GM12878 (cell line): Measurements from ENCODE around the gene CEND1. TPM values are rescaled to one million over a fixed set of nuclear protein-coding genes. Genes with fewer than 3 reads are reported as not detected.

Experiments
- ATAC-seq: fragments of 200-7000 bp; cut with Tn5 transposase; 3 replicates; pipeline ENCODE4 v1.9.1; 2020; ENCODE audit warnings: mild to moderate bottlenecking, moderate library complexity
- BruUV-seq: library from RNA; stranded (reverse); fragments of 400-500 nt; replicated peaks from 2 replicates; lab custom pipeline; 2021; lab: Mats Ljungman, UMichigan
- CTCF ChIA-PET: fragments of 300-600 bp; sonication (Branson Sonifier 250); formaldehyde crosslinking; extraction: SDS; loops from one replicate; lab custom pipeline; 2021; ENCODE audit warnings: inconsistent platforms; lab: Yijun Ruan, JAX
- POLR2A ChIA-PET: fragments of 350-600 bp; formaldehyde crosslinking; extraction: SDS; loops from one replicate; lab custom pipeline; 2021; ENCODE audit warnings: inconsistent platforms; lab: Charles Lee
- RAD21 ChIA-PET: fragments of 300-600 bp; sonication (Branson Sonifier 250); formaldehyde crosslinking; loops from one replicate; lab custom pipeline; 2023; ENCODE audit warnings: antibody characterized with exemption; ENCODE audit not compliant: unreplicated experiment; lab: Charles Lee
- SMC1A ChIA-PET: fragments of 300-600 bp; sonication (Branson Sonifier 250); formaldehyde crosslinking; loops from one replicate; lab custom pipeline; 2023; ENCODE audit not compliant: unreplicated experiment, uncharacterized antibody; lab: Charles Lee
- DNase-seq: peaks from one replicate; pipeline ENCODE4 v3.0.0-alpha.2; 2011; ENCODE audit warnings: low read depth, low spot score
- FAIRE-seq: peaks from 3 replicates; lab custom pipeline; 2011; peaks lifted over from hg19 to GRCh38; lab: Jason Lieb, UNC
- H2AFZ ChIP-seq: 2 replicates; pipeline ENCODE4 v1.6.0; 2011; ENCODE audit warnings: low read depth, low read length, control low read depth; ENCODE audit not compliant: control insufficient read depth
- H3K27ac ChIP-seq: 2 replicates; pipeline ENCODE4 v1.5.1; 2011; ENCODE audit warnings: control low read depth; ENCODE audit not compliant: control insufficient read depth, insufficient read depth
- H3K27me3 ChIP-seq, 2 experiments: replicated peaks in 1 of 2; 2 replicates each; pipeline versions ENCODE4 v1.6.0 to v1.6.1; 2011; ENCODE audit warnings: low read length in 1 of 2; ENCODE audit not compliant: control insufficient read depth in 2 of 2, insufficient read depth in 2 of 2
- H3K36me3 ChIP-seq, 2 experiments: 2 replicates each; pipeline ENCODE4 v1.5.1; 2011; ENCODE audit warnings: low read length in 1 of 2; ENCODE audit not compliant: control insufficient read depth in 2 of 2, insufficient read depth in 2 of 2
- H3K4me1 ChIP-seq: 2 replicates; pipeline ENCODE4 v1.6.1; 2011; ENCODE audit warnings: mild to moderate bottlenecking, low read length, moderate library complexity, mixed read lengths; ENCODE audit not compliant: control insufficient read depth, insufficient read depth
- H3K4me2 ChIP-seq: 2 replicates; pipeline ENCODE4 v1.6.0; 2011; ENCODE audit warnings: control low read depth; ENCODE audit not compliant: control insufficient read depth, insufficient read depth
- H3K4me3 ChIP-seq: fragments of 200-600 bp; sonication (generic); 2 replicates; pipeline ENCODE4 v1.5.1; 2016
- H3K79me2 ChIP-seq: 2 replicates; pipeline ENCODE4 v1.6.0; 2011; ENCODE audit warnings: low read length; ENCODE audit not compliant: control insufficient read depth, insufficient read depth
- H3K9ac ChIP-seq: 2 replicates; pipeline ENCODE4 v1.8.0; 2011; ENCODE audit warnings: low read length, control low read depth, mixed read lengths; ENCODE audit not compliant: control insufficient read depth, insufficient read depth
- H3K9me3 ChIP-seq: replicated peaks from 3 replicates; pipeline ENCODE4 v1.5.1; 2011; ENCODE audit warnings: mild to moderate bottlenecking, low read length; ENCODE audit not compliant: control insufficient read depth, insufficient read depth
- H4K20me1 ChIP-seq: 2 replicates; pipeline ENCODE4 v1.6.0; 2011; ENCODE audit not compliant: control insufficient read depth, insufficient read depth
- BACH1 ChIP-seq: fragments of 450-650 bp; IDR thresholded peaks from 2 replicates; pipeline ENCODE4 v1.6.1; 2017; ENCODE audit warnings: mild to moderate bottlenecking, borderline replicate concordance
- EED ChIP-seq: sonication (generic); IDR thresholded peaks from 2 replicates; pipeline ENCODE4 v1.6.1; 2016; ENCODE audit warnings: antibody characterized with exemption, low read depth
- ESRRA ChIP-seq: IDR thresholded peaks from 2 replicates; pipeline ENCODE4 v1.6.1; 2012; ENCODE audit warnings: mild to moderate bottlenecking, low read length, improper control_type of control experiment
- MAX ChIP-seq: IDR thresholded peaks from 2 replicates; pipeline ENCODE4 v1.6.1; 2012; ENCODE audit warnings: low read depth, low read length, improper control_type of control experiment
- MYB ChIP-seq: fragments of 150-350 bp; IDR thresholded peaks from 2 replicates; pipeline ENCODE4 v1.6.1; 2014; ENCODE audit warnings: mild to moderate bottlenecking, low read depth, low read length, borderline replicate concordance
- MYC ChIP-seq: IDR thresholded peaks from 2 replicates; pipeline ENCODE4 v1.6.1; 2011; ENCODE audit warnings: mild to moderate bottlenecking, low read length, moderate library complexity, inconsistent platforms; ENCODE audit not compliant: insufficient read depth, insufficient replicate concordance, insufficient read length, severe bottlenecking
- NBN ChIP-seq: fragments of 450-650 bp; IDR thresholded peaks from 2 replicates; pipeline ENCODE4 v1.6.1; 2016
- NFXL1 ChIP-seq: fragments of 450-650 bp; IDR thresholded peaks from 2 replicates; pipeline ENCODE4 v1.6.1; 2017; ENCODE audit warnings: antibody characterized with exemption, mild to moderate bottlenecking, borderline replicate concordance
- NR2C1 ChIP-seq: fragments of 450-650 bp; IDR thresholded peaks from 2 replicates; pipeline ENCODE4 v1.6.1; 2017; ENCODE audit warnings: antibody characterized with exemption, mild to moderate bottlenecking, moderate library complexity
- PAX5 ChIP-seq: IDR thresholded peaks from 2 replicates; pipeline ENCODE4 v1.6.1; 2011; ENCODE audit warnings: low read depth, low read length, borderline replicate concordance
- RB1 ChIP-seq: fragments of 450-650 bp; formaldehyde crosslinking; IDR thresholded peaks from 2 replicates; pipeline ENCODE4 v1.6.1; 2017; ENCODE audit warnings: mild to moderate bottlenecking, borderline replicate concordance
- RELA ChIP-seq: fragments of 450-650 bp; IDR thresholded peaks from 2 replicates; pipeline ENCODE4 v1.8.0; 2014; ENCODE audit warnings: borderline replicate concordance; ENCODE audit not compliant: partially characterized antibody
- RELB ChIP-seq: fragments of 450-650 bp; IDR thresholded peaks from 2 replicates; pipeline ENCODE4 v1.6.1; 2017; ENCODE audit warnings: low read depth, mild to moderate bottlenecking, moderate library complexity
- REST ChIP-seq: IDR thresholded peaks from 2 replicates; pipeline ENCODE4 v1.6.1; 2012; ENCODE audit warnings: mild to moderate bottlenecking, low read depth, low read length
- SMAD5 ChIP-seq: IDR thresholded peaks from 2 replicates; pipeline ENCODE4 v1.6.1; 2016; ENCODE audit warnings: antibody characterized with exemption, low read depth
- TAF1 ChIP-seq: IDR thresholded peaks from 2 replicates; pipeline ENCODE4 v1.6.1; 2011; ENCODE audit warnings: mild to moderate bottlenecking, low read depth, low read length, borderline replicate concordance
- USF2 ChIP-seq: IDR thresholded peaks from 2 replicates; pipeline ENCODE4 v1.6.1; 2011; ENCODE audit warnings: low read depth, low read length, improper control_type of control experiment, borderline replicate concordance
- YY1 ChIP-seq: IDR thresholded peaks from 2 replicates; pipeline ENCODE4 v1.6.1; 2011; ENCODE audit warnings: low read depth, mild to moderate bottlenecking, low read length
- ZNF622 ChIP-seq: fragments of 450-650 bp; IDR thresholded peaks from 2 replicates; pipeline ENCODE4 v1.6.1; 2017; ENCODE audit warnings: mild to moderate bottlenecking, inconsistent platforms
- WGBS: methylation state at CpG from one replicate; pipeline ENCODE4 v1.1.6; 2016; ENCODE audit warnings: low lambda C conversion rate; ENCODE audit not compliant: insufficient replicate concordance, insufficient coverage; ENCODE audit errors: missing lambda C conversion rate; 5-methylcytosine and 5-hydroxymethylcytosine counted together
- in situ Hi-C: fragments of 300-500 bp; cut with MboI; formaldehyde crosslinking; loops from 9 replicates; pipeline ENCODE4 v1.14.3; 2018; ENCODE audit warnings: mixed read lengths
- intact Hi-C: fragments of 100-400 bp; cut with micrococcal nuclease; formaldehyde crosslinking; loops from one replicate; pipeline ENCODE4 v1.14.2; 2022; ENCODE audit not compliant: unreplicated experiment
- polyA plus RNA-seq, 11 experiments: library from polyadenylated mRNA; depleted of rRNA in 4 of 11; unstranded in 6 of 11; stranded (reverse) in 5 of 11; fragments of >200 nt; fragmentation: Nextera tagmentation in 4 of 11; fragmentation: Illumina TruSeq in 1 of 11; extraction: Ambion mirVana in 4 of 11; extraction: Trizol in 1 of 11; gene quantifications; 1 replicate in 1 of 11; 2 replicates in 10 of 11; pipeline versions ENCODE4 v1.2.1 to v1.2.3, GENCODE V29; 2011 to 2016; ENCODE audit warnings: inconsistent platforms in 2 of 11, missing spikeins in 2 of 11, low read depth in 1 of 11
- total RNA-seq, 4 experiments: library from RNA; depleted of rRNA in 3 of 4; stranded (reverse); fragments of >200 nt in 3 of 4; fragmentation: Illumina TruSeq in 1 of 4; extraction: Trizol in 1 of 4; gene quantifications; 2 replicates each; pipeline versions ENCODE4 v1.2.1 to v1.2.3, GENCODE V29; 2013 to 2021

Gene CEND1
- total and polyA plus RNA-seq, 10 of the 15 experiments (the other 5 are each of a cell fraction or from before 2014, with no cell fraction given) = 0.31 to 13.6 (median 7.2) TPM; not detected in 1

GRCh38 chr11:773425-773824 lies 16.5 kb downstream of the CEND1 start:
- in situ Hi-C loops (no loop called here), intact Hi-C loops (no loop called here)
- POLR2A ChIA-PET = interaction anchor here (0.5 kb wide), 1 partner anchor 142 kb away, joined by 5 read pairs; no protein-coding TSS in a partner anchor
- Histone ChIP-seq H3K36me3 (peaks cover 0 to 27% of the 10 kb centered on the region in 2 experiments; a peak in 3 of 4 replicates), H3K4me3 (no peak overlapping the region), H2AFZ (no peak overlapping the region), H3K9me3 (no peaks in the 10 kb centered on the region), H3K27me3 (no peaks in the 10 kb centered on the region), H3K79me2 (peaks cover 41% of the 10 kb centered on the region), H3K27ac (no peak overlapping the region), H3K9ac (no peak overlapping the region), H3K4me1 (peaks cover 11% of the 10 kb centered on the region), H4K20me1 (no peaks in the 10 kb centered on the region), H3K4me2 (no peak overlapping the region)
- FAIRE-seq (no peak), DNase-seq (no peak), ATAC-seq (no peak)
- WGBS = 88% methylated on average over 5 of the region's 5 CpGs
- RAD21 ChIA-PET = no interaction called here
- SMC1A ChIA-PET = no interaction called here
- no TSS peak for BruUV-seq
- CTCF ChIA-PET = no interaction called here
- TF ChIP-seq EED (no peak), YY1 (no peak), ESRRA (no peak), RELB (no peak), NBN (no peak), NFXL1 (no peak), MAX (no peak), TAF1 (no peak), RB1 (no peak), RELA (no peak), BACH1 (no peak), REST (no peak), SMAD5 (no peak), PAX5 (no peak), USF2 (no peak), MYC (no peak), ZNF622 (no peak), NR2C1 (no peak), MYB (no peak)
